CD4-positive, alpha-beta memory T cell (primary cell): Measurements from ENCODE around the gene WDR38. TPM values are rescaled to one million over a fixed set of nuclear protein-coding genes. Genes with fewer than 3 reads are reported as not detected.
A peak's percentile ranks its signal among the peaks of the same experiment; 100 is the strongest.
"Not testable (repeated sequence)": the region's sequence is repeated elsewhere in the genome, so short reads cannot be mapped to it uniquely, and the experiment has no call there.

Experiments
- CTCF ChIA-PET: fragments of 350-600 bp; sonication (Branson Sonifier 250); formaldehyde crosslinking; loops from one replicate; lab custom pipeline; 2021; ENCODE audit warnings: inconsistent platforms; ENCODE audit not compliant: partially characterized antibody; lab: Charles Lee
- POLR2A ChIA-PET: fragments of 350-600 bp; sonication (Branson Sonifier 250); formaldehyde crosslinking; loops from one replicate; lab custom pipeline; 2021; ENCODE audit not compliant: partially characterized antibody; lab: Charles Lee
- DNase-seq, 5 donors: peaks; one replicate each; pipeline versions ENCODE4 v3.0.0 to v3.0.0-alpha.2; 2020 to 2022; ENCODE audit warnings: mixed read lengths in 1 of 5
- H3K27ac ChIP-seq: one replicate; pipeline ENCODE4 v1.7.0; 2013; ENCODE audit warnings: low read depth, low read length
- H3K27me3 ChIP-seq: 2 replicates; pipeline ENCODE4 v1.7.0; 2013; ENCODE audit warnings: mild to moderate bottlenecking, low read length, moderate library complexity; ENCODE audit not compliant: insufficient read depth
- H3K36me3 ChIP-seq: 2 replicates; pipeline ENCODE4 v1.7.0; 2013; ENCODE audit warnings: mild to moderate bottlenecking, low read length, moderate library complexity; ENCODE audit not compliant: insufficient read depth
- H3K4me1 ChIP-seq: 2 replicates; pipeline ENCODE4 v1.7.0; 2013; ENCODE audit warnings: mild to moderate bottlenecking, low read length, moderate library complexity; ENCODE audit not compliant: insufficient read depth
- H3K4me3 ChIP-seq, 2 donors: one replicate each; pipeline ENCODE4 v1.7.0; 2013; ENCODE audit warnings: low read length in 2 of 2, mild to moderate bottlenecking in 1 of 2
- H3K9me3 ChIP-seq, 2 donors: one replicate each; pipeline ENCODE4 v1.7.0; 2013; ENCODE audit warnings: low read length in 2 of 2, control low read depth in 1 of 2; ENCODE audit not compliant: control insufficient read depth in 1 of 2
- H3K27ac Mint-ChIP-seq, 7 donors: one replicate each; pipeline ENCODE4 v1.8.0; 2020 to 2021; ENCODE audit warnings: mixed read lengths in 7 of 7, mild to moderate bottlenecking in 6 of 7, inconsistent platforms in 3 of 7, moderate library complexity in 3 of 7
- H3K27me3 Mint-ChIP-seq, 2 donors: one replicate each; pipeline ENCODE4 v1.8.0; 2020 to 2021; ENCODE audit warnings: mixed read lengths in 2 of 2
- H3K36me3 Mint-ChIP-seq, 2 donors: one replicate each; pipeline ENCODE4 v1.8.0; 2020 to 2021; ENCODE audit warnings: mixed read lengths in 2 of 2, inconsistent platforms in 1 of 2, mild to moderate bottlenecking in 1 of 2
- H3K4me1 Mint-ChIP-seq, 4 donors: one replicate each; pipeline ENCODE4 v1.8.0; 2020 to 2021; ENCODE audit warnings: mixed read lengths in 4 of 4, mild to moderate bottlenecking in 1 of 4
- H3K4me3 Mint-ChIP-seq, 8 donors: one replicate each; pipeline ENCODE4 v1.8.0; 2020 to 2021; ENCODE audit warnings: mixed read lengths in 8 of 8, mild to moderate bottlenecking in 7 of 8, moderate library complexity in 6 of 8, inconsistent platforms in 3 of 8
- H3K9me3 Mint-ChIP-seq, 8 donors: one replicate each; pipeline ENCODE4 v1.8.0; 2020 to 2021; ENCODE audit warnings: mixed read lengths in 8 of 8, mild to moderate bottlenecking in 5 of 8, inconsistent platforms in 3 of 8, moderate library complexity in 1 of 8
- intact Hi-C: fragments of 100-400 bp; cut with micrococcal nuclease; formaldehyde crosslinking; loops from one replicate; pipeline ENCODE4 v1.15.1; 2023
- polyA plus RNA-seq, 2 donors: library from polyadenylated mRNA; unstranded; fragments of 300-500 nt; fragmentation: Illumina TruSeq; gene quantifications; one replicate each; pipeline ENCODE4 v1.2.3, GENCODE V29; 2021
- total RNA-seq, 2 experiments: library from RNA; stranded (reverse); gene quantifications; one replicate each; pipeline ENCODE4 v1.2.3, GENCODE V29; 2021

Gene WDR38
- total and polyA plus RNA-seq, 4 experiments from 2014 or later, result not detected

DNA sequence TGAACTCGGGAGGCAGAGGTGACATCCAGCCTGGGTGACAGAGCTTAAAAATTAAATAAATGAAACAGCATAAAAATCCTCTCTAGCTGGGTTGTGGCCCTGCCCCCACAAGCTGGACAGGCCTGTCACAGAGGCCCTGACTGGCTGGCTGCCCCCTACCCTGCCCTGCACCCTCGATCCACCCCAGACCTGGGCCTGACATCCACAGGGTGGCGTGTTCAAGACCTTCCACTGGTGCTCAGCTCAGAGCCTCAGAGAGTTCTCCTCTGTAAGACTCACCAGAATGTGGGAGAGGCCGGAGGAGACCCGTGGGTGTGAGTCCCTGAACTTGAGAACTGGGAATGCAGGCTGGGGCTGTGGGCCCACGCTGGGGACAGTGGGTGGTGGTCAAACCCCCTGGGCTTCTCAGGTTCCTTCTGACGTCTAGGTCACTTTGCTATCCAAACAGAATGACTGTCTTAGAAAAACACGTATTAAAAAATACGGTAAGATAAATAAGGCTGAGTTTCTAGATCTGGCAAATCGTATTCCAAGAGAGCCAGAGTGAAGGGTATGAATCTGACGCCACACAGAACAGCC is 9.7 kb upstream of the WDR38 start:
- no peaks in the 10 kb centered on the region for H3K36me3 ChIP-seq
- H3K27ac Mint-ChIP-seq, result no peak overlapping the region
- CTCF ChIA-PET, result interaction anchor here (0.7 to 1.0 kb wide), 3 partner anchors 9 to 1583 kb away, joined by 3 to 4 read pairs (median 3); partner anchors contain the start of gene WDR38

GRCh38 chr9:124844291-124844690 is 9.0 kb upstream of the WDR38 start:
- no peaks in the 10 kb centered on the region for H3K36me3 ChIP-seq
- H3K27me3 ChIP-seq, result peaks cover 4% of the 10 kb centered on the region
- H3K4me3 ChIP-seq, result no peak overlapping the region
- no peaks in the 10 kb centered on the region for H3K36me3 Mint-ChIP-seq
- no peaks in the 10 kb centered on the region for H3K4me1 Mint-ChIP-seq
- H3K27me3 Mint-ChIP-seq, result peaks cover 0 to 2% of the 10 kb centered on the region in 2 donors
- intact Hi-C loops, result no loop called here
- ChIA-PET POLR2A (no interaction called here), CTCF (no interaction called here)
- H3K27ac Mint-ChIP-seq, result no peak overlapping the region
- DNase-seq, result no peak
- H3K27ac ChIP-seq, result no peak overlapping the region
- H3K4me1 ChIP-seq, result no peaks in the 10 kb centered on the region
- no peak overlapping the region for H3K4me3 Mint-ChIP-seq
- H3K9me3 ChIP-seq, result no peaks in the 10 kb centered on the region
- no peaks in the 10 kb centered on the region for H3K9me3 Mint-ChIP-seq

More for the DNA sequence above, 9.7 kb upstream of the WDR38 start:
- no peak overlapping the region for H3K27ac ChIP-seq
- H3K9me3 Mint-ChIP-seq, result no peaks in the 10 kb centered on the region
- H3K4me1 ChIP-seq, result no peaks in the 10 kb centered on the region
- POLR2A ChIA-PET, result no interaction called here
- DNase-seq, result no peak
- no peak overlapping the region for H3K4me3 ChIP-seq
- peaks cover 0 to 2% of the 10 kb centered on the region in 2 donors for H3K27me3 Mint-ChIP-seq
- no peaks in the 10 kb centered on the region for H3K4me1 Mint-ChIP-seq
- H3K36me3 Mint-ChIP-seq, result no peaks in the 10 kb centered on the region
- H3K27me3 ChIP-seq, result peaks cover 4% of the 10 kb centered on the region
- H3K4me3 Mint-ChIP-seq, result no peak overlapping the region
- intact Hi-C loops, result no loop called here
- no peaks in the 10 kb centered on the region for H3K9me3 ChIP-seq

- H3K9me3 Mint-ChIP-seq, H3K27me3 ChIP-seq, H3K27me3 Mint-ChIP-seq, H3K27ac Mint-ChIP-seq, H3K4me3 Mint-ChIP-seq, DNase-seq, H3K4me3 ChIP-seq, POLR2A ChIA-PET, H3K36me3 ChIP-seq, H3K4me1 Mint-ChIP-seq, H3K4me1 ChIP-seq, H3K27ac ChIP-seq, intact Hi-C loops, H3K36me3 Mint-ChIP-seq, H3K9me3 ChIP-seq: not testable (repeated sequence)
- CTCF ChIA-PET, result interaction anchor here (0.7 to 1.4 kb wide), 3 partner anchors 9 to 25 kb away, joined by 3 read pairs; no protein-coding TSS in a partner anchor
Measured at GRCh38 chr9:124846467-124846866, 6.8 kb upstream of the WDR38 start.

DNA sequence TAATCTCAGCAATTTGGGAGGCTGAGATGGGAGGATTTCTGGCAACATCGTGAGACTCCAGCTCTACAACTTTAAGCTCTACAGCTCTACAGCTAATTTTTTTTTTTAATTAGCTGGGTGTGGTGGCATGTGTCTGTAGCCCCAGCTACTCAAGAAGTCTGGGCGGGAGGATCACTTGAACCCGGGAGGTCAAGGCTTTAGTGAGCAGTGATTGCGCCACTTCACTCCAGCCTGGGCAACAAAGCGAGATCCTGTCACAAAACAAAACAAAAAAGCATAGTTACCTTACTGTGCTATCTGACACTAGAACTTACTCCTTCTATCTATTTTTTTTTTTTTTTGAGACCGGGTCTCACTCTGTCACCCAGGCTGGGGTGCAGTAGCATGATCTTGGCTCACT is 6.3 kb upstream of the WDR38 start:
- POLR2A ChIA-PET, result no interaction called here
- Histone ChIP-seq H3K4me3 (no peak overlapping the region), H3K27me3 (no peaks in the 10 kb centered on the region), H3K27ac (no peak overlapping the region), H3K36me3 (no peaks in the 10 kb centered on the region), H3K9me3 (no peaks in the 10 kb centered on the region), H3K4me1 (no peaks in the 10 kb centered on the region)
- intact Hi-C loops, result no loop called here
- Mint-ChIP-seq H3K27me3 (peaks cover 0 to 2% of the 10 kb centered on the region in 2 donors), H3K4me1 (peaks cover 0 to 5% (median 0%) of the 10 kb centered on the region in 4 donors), H3K4me3 (no peak overlapping the region), H3K27ac (no peak overlapping the region), H3K9me3 (no peaks in the 10 kb centered on the region), H3K36me3 (no peaks in the 10 kb centered on the region)
- CTCF ChIA-PET, result interaction anchor here (0.7 to 1.4 kb wide), 2 partner anchors 9 to 24 kb away, joined by 3 read pairs; no protein-coding TSS in a partner anchor
- DNase-seq, result no peak

DNA sequence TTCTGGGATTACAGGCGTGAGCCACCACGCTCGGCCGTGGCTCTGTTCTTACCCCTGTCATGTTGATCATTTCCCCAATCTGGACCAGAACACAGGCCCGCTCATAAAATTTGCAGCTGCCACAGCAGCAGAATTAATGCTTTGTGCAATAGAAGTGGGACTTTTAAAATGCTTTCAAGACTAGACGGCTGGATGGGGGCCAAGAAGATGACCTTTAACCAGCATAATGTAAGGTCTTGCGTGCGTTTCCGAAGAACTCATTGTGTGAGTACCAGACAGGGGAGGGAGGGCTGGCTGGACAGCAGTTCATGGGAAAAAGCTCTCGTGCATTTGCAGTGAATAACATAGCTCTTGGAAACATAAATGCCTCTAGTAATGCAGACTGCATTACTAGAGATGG is 3.5 kb upstream of the WDR38 start:
- Mint-ChIP-seq H3K27ac (no peak overlapping the region), H3K4me3 (peak overlapping the region in 1 of 8 donors; percentile 31), H3K4me1 (peaks cover 5 to 15% (median 6%) of the 10 kb centered on the region in 4 donors), H3K27me3 (peaks cover 0 to 3% of the 10 kb centered on the region in 2 donors), H3K9me3 (peaks cover 0 to 2% (median 0%) of the 10 kb centered on the region in 8 donors), H3K36me3 (no peaks in the 10 kb centered on the region)
- Histone ChIP-seq H3K9me3 (no peaks in the 10 kb centered on the region), H3K4me1 (peaks cover 11% of the 10 kb centered on the region), H3K27me3 (no peaks in the 10 kb centered on the region), H3K4me3 (no peak overlapping the region), H3K27ac (no peak overlapping the region), H3K36me3 (no peaks in the 10 kb centered on the region)
- intact Hi-C loops, result loop anchor here (5.0 kb wide), 1 partner anchor 138 kb away; no protein-coding TSS in a partner anchor
- DNase-seq, result no peak
- ChIA-PET CTCF (interaction anchor here (10.5 kb wide), 1 partner anchor 75 kb away, joined by 230 read pairs; the partner anchor contains the start of genes NR6A1 and OLFML2A), POLR2A (no interaction called here)

- no peaks in the 10 kb centered on the region for H3K9me3 ChIP-seq
- ChIA-PET CTCF (interaction anchor here (0.6 to 10.5 kb wide), 20 partner anchors 9 to 336 kb away, joined by 3 to 230 read pairs (median 4); partner anchors contain the start of genes ARPC5L, NR6A1, OLFML2A and RPL35), POLR2A (interaction anchor here (1.3 to 3.2 kb wide), 4 partner anchors 9 to 81 kb away, joined by 6 to 23 read pairs (median 18); partner anchors contain the start of genes ARPC5L, NR6A1 and RPL35)
- Mint-ChIP-seq H3K36me3 (peaks cover under 1 to 4% of the 10 kb centered on the region in 2 donors), H3K27me3 (peaks cover 0 to 3% of the 10 kb centered on the region in 2 donors), H3K27ac (peak overlapping the region in 6 of 7 donors; percentile 29 to 83 (median 64)), H3K4me3 (peak overlapping the region in 4 of 8 donors; percentile 48 to 74 (median 68)), H3K9me3 (peaks cover 0 to 2% (median 0%) of the 10 kb centered on the region in 8 donors), H3K4me1 (peaks cover 5 to 19% (median 6%) of the 10 kb centered on the region in 4 donors)
- H3K4me1 ChIP-seq, result peaks cover 11% of the 10 kb centered on the region
- intact Hi-C loops, result loop anchor here (2.0 to 5.0 kb wide), 2 partner anchors 140 to 235 kb away; no protein-coding TSS in a partner anchor
- peak overlapping the region in 1 of 2 donors; percentile 58 for H3K4me3 ChIP-seq
- peak in 1 of 5 donors; percentile 37 for DNase-seq
- no peaks in the 10 kb centered on the region for H3K27me3 ChIP-seq
- H3K27ac ChIP-seq, result no peak overlapping the region
- peaks cover 6% of the 10 kb centered on the region for H3K36me3 ChIP-seq
Measured at GRCh38 chr9:124852121-124852828, 985 bp upstream of the WDR38 start.
